Measurements from ENCODE around the gene SNED1.

Gene SNED1

GRCh38 chr2:241123816-241124536, 125.6 kb downstream of the SNED1 start:
- DNase-seq (ENCODE audit: low read depth in 1 of 2, low spot score in 1 of 2): no peak

GRCh38 chr2:241125626-241126025, 127.2 kb downstream of the SNED1 start:
- DNase-seq (ENCODE audit: low read depth in 1 of 2, low spot score in 1 of 2): no peak

- DNase-seq (ENCODE audit: low read depth in 1 of 2, low spot score in 1 of 2): no peak
These were observed 127.8 kb downstream of the SNED1 start for GRCh38 chr2:241126201-241126611.

- no peak for DNase-seq (ENCODE audit: low read depth in 1 of 2, low spot score in 1 of 2)
These were observed 128.4 kb downstream of the SNED1 start for GRCh38 chr2:241126771-241127202.

GRCh38 chr2:241128266-241128665, 129.8 kb downstream of the SNED1 start:
- no peak for DNase-seq (ENCODE audit: low read depth in 1 of 2, low spot score in 1 of 2)

- no peak for DNase-seq (ENCODE audit: low read depth in 1 of 2, low spot score in 1 of 2)
These were observed 130.9 kb downstream of the SNED1 start for GRCh38 chr2:241129086-241129871.

- no peak for DNase-seq (ENCODE audit: low read depth in 1 of 2, low spot score in 1 of 2)
These were observed 131.9 kb downstream of the SNED1 start for GRCh38 chr2:241130316-241130715.

GRCh38 chr2:241131531-241131930, 133.1 kb downstream of the SNED1 start:
- DNase-seq (ENCODE audit: low read depth in 1 of 2, low spot score in 1 of 2): no peak

- DNase-seq (ENCODE audit: low read depth in 1 of 2, low spot score in 1 of 2): no peak
These were observed 134.4 kb downstream of the SNED1 start for GRCh38 chr2:241132538-241133435.

- DNase-seq (ENCODE audit: low read depth in 1 of 2, low spot score in 1 of 2): no peak
These were observed 135.0 kb downstream of the SNED1 start for GRCh38 chr2:241133436-241133820.

- DNase-seq (ENCODE audit: low read depth in 1 of 2, low spot score in 1 of 2): no peak
These were observed 136.3 kb downstream of the SNED1 start for GRCh38 chr2:241134711-241135110.

GRCh38 chr2:241135737-241136136, 137.3 kb downstream of the SNED1 start:
- no peak for DNase-seq (ENCODE audit: low read depth in 1 of 2, low spot score in 1 of 2)

GRCh38 chr2:241136191-241136590, 137.8 kb downstream of the SNED1 start:
- no peak for DNase-seq (ENCODE audit: low read depth in 1 of 2, low spot score in 1 of 2)

- DNase-seq (ENCODE audit: low read depth in 1 of 2, low spot score in 1 of 2): no peak
These were observed 138.3 kb downstream of the SNED1 start for GRCh38 chr2:241136661-241137260.

GRCh38 chr2:241137276-241138190, 139.1 kb downstream of the SNED1 start:
- DNase-seq (ENCODE audit: low read depth in 1 of 2, low spot score in 1 of 2): no peak

GRCh38 chr2:241138471-241138870, 140.1 kb downstream of the SNED1 start:
- DNase-seq (ENCODE audit: low read depth in 1 of 2, low spot score in 1 of 2): no peak

- DNase-seq (ENCODE audit: low read depth in 1 of 2, low spot score in 1 of 2): no peak
These were observed 141.4 kb downstream of the SNED1 start for GRCh38 chr2:241139531-241140444.

GRCh38 chr2:241140445-241140840, 142.0 kb downstream of the SNED1 start:
- DNase-seq (ENCODE audit: low read depth in 1 of 2, low spot score in 1 of 2): no peak

GRCh38 chr2:241141214-241141770, 142.9 kb downstream of the SNED1 start:
- no peak for DNase-seq (ENCODE audit: low read depth in 1 of 2, low spot score in 1 of 2)
